ENCODE data around the gene MRPL58.
"Not testable (repeated sequence)": the region's sequence is repeated elsewhere in the genome, so short reads cannot be mapped to it uniquely, and the experiment has no call there.

Gene MRPL58

DNA sequence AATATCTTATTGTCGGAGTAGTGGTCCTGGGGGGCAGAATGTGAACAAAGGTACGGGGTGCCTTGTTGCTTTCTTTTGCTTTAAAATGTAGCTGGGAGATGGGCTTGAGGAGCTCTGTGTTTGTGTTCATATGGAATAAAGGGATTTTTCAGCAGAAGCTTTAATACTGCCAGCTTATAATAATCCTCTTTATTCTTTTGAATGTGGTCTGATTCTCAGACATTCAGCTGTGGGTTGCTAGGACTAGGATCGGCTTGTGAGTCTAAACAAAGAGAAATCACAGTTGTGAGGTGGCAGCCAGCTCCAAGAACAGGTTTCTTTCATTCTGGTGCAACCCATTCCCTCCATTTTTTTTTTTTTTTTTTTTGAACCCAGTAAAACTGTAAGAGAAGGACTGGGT, 7.2 kb downstream of the MRPL58 start:
- no peak for DNase-seq

DNA sequence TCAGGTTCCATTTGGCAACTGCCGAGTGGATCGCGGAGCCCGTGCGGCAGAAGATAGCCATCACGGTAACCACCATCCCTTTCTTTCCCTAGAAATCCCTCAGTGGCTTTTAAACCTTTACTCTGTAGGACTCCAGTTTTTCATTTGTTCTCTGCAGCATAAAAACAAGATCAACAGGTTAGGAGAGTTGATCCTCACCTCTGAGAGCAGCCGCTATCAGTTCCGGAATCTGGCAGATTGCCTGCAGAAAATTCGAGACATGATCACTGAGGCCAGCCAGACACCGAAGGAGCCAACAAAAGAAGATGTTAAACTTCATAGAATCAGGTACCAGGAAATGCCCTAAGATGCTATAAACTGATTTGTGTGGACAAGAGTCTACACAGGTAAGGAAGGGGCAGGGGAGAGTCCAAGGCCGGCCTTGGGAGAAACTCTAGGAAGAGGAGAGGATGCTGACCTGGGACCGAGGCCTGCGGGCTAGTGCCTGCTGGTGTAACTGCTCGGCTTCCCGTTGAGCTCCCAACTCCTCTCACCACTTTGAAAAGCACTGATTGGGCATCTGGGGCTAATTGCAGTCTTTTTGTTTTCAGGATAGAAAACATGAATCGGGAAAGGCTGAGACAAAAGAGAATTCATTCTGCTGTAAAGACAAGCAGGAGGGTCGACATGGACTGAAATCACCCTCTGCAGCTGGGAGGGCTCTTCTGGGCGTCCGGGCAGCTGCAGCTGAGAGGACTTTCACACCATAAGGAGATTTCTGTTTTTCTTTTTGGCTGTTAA, 8.1 kb downstream of the MRPL58 start:
- no peak for DNase-seq

DNA sequence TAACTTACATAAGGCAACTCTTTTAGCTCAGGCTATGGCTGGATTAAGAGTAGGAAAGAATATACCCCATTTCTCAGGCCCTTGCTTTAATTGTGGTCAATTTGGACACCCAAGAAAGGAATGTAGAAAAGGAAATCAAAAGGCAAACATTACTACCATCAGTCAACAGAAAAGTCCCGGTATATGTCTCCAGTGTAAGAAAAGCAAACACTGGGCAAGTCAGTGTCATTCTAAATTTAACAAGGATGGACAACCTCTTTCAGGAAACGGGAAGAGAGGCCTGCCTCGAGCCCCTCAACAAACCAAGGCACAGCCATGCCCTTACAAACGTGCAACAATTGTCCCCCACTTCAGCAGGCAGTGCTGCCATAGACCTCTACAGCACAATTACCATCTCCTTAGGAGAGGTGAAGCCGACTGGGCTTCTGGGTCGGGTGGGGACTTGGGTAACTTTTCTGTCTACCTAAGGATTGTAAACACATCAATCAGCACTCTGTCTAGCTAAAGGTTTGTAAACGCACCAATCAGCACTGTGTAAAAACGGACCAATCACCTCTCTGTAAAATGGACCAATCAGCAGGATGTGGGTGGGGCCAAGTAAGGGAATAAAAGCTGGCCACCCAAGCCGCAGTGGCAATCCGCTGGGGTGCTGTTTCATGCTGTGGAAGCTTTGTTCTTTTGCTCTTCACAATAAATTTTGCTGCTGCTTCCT, 12.4 kb downstream of the MRPL58 start:
- DNase-seq, result peak in 1 of 4 experiments; percentile 12

DNA sequence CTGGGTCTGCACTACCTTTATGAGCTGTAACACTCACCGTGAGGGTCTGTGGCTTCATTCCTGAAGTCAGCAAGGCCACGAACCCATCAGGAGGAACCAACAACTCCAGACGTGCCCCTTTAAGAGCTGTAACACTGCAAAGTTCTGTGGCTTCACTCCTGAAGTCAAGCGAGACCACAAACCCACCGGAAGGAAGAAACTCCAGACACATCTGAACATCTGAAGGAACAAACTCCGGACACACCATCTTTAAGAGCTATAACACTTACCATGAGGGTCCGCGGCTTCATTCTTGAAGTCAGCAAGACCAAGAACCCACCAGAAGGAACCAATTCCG, 12.9 kb downstream of the MRPL58 start:
- not testable (repeated sequence) for DNase-seq

DNA sequence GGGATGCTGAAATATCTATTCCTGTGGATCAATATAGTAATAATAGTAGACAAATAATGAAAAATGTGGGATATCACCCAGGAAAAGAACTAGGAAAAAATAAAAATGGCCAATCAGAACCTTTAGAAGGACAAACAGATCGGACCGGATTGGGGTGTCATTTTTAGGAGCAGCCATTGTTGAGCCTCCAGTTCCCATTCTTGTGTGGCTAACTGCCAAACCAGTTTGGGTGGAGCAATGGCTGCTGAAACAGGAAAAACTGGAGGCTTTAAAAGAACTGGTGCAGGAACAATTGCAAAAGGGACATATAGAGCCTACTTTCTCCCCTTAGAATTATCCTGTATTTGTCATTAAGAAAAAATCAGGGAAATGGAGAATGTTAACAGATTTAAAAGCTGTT, 14.2 kb downstream of the MRPL58 start:
- DNase-seq, result not testable (repeated sequence)

DNA sequence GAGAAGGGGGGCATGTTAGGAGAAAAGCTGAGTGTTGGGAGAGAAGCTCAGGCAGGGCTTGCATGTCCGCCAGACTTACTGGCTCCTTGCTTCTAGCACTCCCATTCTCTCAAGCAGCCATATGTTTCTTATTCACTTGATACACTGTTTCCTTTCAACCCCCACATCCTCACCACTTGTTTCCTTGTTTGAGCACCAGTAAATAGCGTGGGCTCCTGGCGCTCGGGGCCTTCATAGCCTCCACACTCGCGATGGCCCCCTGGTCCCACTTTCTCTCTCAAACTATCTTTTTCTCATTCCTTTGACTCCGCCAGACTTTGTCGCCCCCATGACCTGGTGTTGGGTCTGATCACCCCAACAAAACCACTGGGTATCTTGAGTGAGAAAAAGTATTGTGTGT, 17.7 kb downstream of the MRPL58 start:
- no peak for DNase-seq

DNA sequence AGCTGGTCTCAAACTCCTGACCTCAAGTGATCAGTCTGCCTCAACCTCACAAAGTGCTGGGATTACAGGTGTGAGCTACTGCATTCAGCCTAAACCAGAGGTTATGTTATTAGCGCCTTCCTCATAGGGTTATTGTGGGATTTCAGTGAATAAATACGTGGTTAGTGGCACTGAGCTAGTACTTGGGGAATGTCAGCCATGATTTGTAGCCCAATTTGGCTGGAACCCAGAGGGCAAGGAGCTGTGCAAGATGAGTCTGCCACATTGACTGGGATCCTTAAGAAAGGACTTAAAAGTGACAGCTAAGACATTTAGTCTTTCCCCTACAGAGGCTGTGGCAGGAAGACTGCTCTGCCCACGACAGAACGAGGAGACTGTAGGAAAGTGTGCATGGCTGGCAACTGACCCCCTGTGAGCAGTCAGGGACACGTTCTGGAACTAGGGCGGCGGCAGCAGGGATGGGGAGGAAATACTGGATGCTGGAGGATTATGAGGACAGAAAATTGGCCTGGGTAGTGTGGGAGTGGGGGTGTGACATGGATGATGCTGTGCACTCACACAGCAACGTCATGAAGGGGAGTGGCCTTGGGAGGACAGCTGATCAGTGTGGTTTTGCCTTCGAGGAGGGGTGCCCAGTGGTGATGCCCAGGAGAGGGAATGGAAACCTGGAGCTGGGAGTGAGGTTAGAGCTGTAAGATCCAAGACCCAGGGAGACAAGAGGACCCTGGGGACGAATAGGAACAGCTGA, 19.7 kb downstream of the MRPL58 start:
- DNase-seq, result peak in 2 of 4 experiments; percentile 13 to 50

DNA sequence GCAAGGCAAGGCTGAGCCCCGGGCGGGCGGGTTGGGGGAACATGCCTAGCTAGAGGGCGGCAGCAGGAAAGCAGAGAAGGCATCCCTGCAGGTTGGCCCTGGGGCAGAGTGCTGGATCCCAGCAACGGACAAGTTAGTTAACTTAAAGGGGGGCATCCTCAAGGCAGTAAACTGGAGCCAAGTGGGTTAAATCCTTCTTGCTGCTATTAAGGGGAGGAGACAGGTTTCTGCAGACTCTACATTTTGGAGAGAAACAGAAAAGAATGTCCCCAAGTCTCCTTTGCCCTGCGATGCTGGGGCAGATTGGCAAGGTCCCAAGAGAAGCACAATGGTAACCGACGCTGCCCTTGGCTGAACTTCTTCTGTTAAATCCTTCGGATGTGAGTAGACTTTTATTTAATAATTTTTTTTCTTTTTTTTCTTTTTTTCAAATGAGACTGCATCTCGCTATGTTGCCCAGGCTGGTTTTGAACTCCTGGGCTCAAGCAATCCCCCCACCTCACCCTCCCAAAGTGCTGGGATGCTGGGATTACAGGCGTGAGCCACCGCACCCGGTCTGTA, 20.3 kb downstream of the MRPL58 start:
- peak in 1 of 4 experiments; percentile 50 for DNase-seq

DNA sequence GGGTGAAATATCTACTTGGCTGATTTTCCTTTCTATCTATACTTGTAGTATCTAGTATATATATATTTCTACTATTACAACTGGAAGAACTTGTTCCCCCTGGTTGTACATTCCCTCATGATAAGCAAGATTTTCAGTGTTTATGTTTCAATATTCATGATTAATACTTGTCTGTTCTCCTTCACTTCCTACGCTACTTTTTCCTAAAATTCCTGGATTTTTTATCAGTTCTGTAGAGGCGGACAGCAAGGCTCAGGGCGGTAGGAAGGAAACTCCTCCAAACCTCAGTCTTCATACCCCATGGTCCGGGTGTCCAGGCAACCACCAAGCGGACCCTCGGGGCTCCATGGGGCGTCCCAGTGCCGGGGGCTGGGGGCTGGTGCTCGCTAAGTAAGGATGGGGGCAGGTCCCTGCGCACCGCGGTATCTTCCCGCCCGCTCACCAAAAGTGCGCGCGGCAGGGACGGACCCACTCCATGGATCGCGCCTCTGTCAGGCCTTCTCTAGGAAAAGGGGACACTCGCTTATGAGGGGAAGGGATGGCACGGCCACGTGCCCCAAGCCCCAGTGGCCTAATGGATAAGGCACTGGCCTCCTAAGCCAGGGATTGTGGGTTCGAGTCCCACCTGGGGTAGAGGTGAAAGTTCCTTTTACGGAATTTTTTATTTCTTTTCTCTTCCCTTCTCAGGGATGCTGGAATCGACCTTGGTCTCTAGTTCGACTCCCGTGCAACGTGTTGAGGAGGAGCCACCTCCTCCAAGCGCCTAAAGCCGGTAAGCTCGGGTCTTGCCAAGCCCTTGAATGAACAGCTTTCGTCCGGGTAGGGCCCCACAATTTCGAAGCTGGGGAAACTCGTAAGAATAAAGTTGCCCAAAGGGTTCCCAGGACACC, 21.1 kb downstream of the MRPL58 start:
- DNase-seq, result peak; percentile 66 to 89 (median 79)

DNA sequence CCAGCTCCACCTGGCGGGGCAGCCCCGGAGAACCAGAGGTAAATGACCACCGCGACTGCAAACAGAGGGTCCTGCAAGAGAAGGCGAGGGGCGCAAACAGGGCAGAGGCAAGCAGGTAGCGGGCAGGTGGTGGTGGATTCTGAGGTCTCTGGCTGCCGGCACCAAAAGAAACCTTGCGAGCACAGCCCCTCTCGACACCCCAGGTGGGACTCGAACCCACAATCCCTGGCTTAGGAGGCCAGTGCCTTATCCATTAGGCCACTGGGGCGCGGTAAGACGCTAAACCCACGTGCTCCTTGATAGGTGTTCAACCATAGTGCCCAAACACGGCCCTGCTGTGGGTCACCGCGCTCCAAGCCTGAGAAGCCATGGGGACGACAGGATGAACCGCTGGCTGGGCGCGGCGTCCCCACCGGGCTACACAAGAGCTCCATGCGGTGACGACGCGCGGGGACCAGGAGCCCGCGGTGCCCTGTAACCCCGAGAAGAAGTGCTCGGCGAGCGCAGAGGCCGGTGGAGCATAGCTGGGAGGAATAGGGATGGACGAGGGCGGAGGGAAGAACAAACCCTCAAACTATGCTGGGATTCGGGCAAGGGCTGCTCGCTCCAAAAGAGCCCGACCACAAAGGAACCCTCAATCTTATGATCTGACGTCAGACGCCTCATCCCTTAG, 21.9 kb downstream of the MRPL58 start:
- peak; percentile 68 to 87 (median 77) for DNase-seq

DNA sequence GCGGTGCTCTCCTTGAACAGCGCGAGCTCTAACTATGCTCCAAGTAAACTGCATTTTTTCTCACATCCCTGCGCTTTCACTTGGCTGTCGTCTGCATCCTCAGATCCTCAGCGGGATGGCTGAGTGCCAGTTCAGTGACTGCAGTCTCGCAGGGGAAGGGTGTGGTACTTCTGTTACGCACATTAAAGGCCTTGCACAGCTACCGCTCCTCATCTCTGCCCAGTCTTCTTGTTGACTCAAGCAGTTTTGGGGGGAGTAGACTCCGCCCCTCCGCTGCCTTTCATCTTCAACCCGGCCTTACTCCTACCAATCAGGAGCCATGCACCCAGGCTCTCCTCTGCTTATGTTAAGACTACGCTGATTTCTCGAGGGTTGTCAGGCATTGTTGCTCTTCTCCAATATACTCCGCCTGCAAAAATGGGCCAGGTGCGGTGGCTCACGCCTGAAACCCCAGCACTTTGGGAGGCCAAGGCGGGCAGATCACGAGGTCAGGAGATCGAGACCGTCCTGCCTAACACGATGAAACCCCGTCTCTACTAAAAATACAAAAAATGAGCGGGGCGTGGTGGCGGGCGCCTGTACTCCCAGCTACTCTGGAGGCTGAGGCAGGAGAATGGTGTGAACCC, 24.3 kb downstream of the MRPL58 start:
- DNase-seq, result peak in 3 of 4 experiments; percentile 43 to 86 (median 86)

DNA sequence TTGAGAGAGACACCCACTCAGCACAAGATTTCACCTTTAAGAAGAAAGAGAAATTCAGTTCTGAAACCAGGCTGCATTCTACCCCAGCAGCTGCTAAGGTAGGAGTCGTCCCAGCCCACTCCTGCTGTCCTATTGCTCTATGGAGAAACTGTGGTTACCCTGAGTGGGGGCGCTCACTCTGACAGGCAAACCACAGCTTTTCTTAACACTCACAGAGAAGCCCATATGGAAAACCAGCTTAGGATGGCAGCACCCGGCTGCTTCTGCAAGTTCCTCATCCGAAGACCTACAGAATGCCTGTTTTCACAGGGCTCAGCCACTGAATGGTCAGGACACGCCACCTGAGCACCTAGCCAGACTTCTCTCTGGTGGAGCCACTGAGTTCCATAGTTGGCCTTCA, 26.8 kb downstream of the MRPL58 start:
- no peak for DNase-seq

DNA sequence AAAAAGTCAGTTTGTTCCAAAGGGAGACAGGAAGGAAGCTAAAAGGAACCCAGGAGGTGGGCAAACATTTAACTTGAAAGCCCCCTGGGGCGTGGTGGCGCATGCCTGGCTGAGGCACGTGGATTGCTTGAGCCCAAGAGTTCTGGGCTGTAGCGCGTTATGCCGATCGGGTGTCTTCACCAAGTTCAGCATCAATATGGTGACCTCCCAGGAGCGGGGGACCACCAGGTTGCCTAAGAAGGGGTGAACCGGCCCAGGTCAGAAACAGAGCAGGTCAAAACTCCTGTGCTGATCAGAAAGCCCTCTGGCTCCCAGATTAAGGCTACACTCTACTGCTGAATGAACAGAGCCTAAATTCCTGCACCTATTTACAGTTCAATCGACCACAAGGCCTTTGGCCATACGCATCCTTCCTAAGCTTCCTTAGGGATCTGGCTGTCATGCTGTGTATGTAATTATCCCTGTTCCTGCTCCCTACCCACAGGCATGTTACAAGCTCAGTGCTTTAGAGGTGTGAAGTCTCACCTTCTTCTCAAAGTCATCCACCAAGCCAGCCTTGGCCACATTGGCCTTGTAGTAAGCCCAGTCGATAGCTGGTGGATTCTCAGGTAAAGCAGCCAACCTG, 29.3 kb downstream of the MRPL58 start:
- no peak for DNase-seq

DNA sequence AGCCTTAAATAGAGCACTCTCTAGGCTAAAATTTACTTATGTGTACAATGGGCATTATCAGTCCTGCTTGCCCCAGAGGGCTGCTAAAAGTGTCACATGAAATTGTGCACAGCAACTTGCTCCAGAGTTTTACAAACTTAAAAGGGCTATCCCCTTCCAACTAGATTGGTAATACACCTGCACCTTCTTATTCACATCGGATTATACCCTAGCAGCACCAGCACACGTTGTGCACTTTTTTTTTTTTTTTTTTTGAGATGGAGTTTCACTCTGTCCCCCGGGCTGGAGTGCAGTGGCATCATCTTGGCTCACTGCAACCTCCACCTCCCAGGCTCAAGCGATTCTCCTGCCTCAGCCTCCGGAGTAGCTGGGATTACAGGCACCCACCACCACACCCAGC, 31.3 kb downstream of the MRPL58 start:
- DNase-seq, result not testable (repeated sequence)

DNA sequence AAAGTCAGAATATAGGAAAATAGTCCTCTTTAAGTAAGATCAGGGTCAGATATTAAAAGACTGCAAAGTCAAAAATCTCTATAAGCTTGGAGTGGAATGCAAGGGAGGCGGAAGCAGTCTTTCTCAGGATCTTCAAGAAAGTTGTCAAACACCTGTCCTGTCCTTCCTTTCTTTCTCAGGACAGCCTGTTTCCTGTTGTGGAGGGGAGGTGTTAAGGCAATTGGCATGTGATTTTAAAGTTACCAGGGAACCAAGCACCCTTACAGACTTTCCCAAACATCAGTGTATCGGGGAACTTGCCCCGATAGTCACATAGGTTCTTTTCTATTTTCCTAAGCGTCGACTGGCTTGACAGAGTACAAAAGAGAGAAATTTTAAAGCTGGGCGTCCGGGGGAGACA, 32.2 kb downstream of the MRPL58 start:
- DNase-seq, result no peak

DNA sequence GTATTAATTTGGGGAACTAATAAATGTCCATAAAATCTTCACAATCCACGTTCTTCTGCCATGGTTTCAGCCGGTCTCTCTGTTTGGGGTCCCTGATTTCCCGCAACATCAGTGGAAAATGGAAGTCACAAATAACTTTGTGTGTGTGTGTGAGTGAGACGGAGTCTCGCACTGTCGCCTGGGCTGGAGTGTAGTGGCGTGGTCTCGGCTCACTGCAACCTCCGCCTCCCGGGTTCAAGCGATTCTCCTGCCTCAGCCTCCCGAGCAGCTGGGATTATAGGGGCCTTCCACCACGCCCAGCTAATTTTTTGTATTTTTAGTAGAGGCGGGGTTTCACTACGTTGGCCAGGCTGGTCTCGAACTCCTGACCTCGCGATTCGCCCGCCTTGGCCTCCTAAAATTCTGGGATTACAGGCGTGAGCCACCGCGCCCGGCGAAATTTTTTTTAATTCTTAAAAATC, 33.5 kb downstream of the MRPL58 start:
- not testable (repeated sequence) for DNase-seq

DNA sequence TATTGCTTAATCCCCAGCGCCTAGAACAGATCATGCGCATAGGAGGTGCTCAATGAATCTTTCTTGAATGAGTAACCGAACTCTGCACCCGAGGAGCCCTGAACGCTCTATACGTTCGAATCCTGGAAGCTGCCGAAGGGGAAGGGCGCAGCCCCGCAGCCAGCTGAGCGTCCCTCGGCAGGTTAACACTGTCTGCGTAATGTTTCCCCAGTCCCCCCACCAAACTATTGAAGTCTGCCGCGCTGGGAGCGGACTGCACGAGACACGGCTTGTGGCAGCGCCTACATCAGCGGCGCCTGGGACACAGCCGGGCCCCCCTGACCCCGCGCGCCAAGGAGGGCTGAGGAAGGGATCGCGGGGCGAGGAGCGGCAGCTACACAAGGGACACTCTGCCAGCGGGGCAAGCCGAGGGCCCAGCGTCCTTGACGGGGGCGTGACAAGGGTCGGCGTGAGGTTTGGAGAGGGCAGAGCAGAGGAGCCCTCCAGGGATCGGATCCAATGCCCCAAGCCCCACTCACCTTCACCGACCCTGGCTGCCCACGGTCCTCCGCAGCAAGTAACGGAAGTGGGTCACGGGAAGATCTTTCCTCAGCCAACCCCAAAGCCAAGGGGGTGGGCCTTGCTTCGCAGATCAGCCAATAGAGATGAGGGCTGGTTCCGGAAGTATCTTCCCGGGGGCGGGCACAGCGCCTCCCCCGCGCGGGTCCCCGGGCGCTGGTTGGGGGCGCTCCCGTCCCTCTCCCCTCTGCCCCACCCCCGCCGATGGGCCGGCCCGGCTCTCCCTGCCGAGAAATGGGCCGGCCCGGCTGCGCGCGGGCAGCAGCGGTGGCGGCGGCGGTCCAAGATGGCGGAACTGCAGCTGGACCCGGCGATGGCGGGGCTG, 34.2 kb downstream of the MRPL58 start, which contains the start of the genes ATP5PD and KCTD2:
TSS of gene ATP5PD (minus strand) at position 563 of the 883 bp plus-strand sequence. CDS start 4,319 bp downstream, outside the sequence.
TSS of gene KCTD2 (plus strand) at position 819 of the 883 bp plus-strand sequence. CDS start at position 845, 26 bp downstream.
- DNase-seq, result peak; percentile 76 to 91 (median 82)

DNA sequence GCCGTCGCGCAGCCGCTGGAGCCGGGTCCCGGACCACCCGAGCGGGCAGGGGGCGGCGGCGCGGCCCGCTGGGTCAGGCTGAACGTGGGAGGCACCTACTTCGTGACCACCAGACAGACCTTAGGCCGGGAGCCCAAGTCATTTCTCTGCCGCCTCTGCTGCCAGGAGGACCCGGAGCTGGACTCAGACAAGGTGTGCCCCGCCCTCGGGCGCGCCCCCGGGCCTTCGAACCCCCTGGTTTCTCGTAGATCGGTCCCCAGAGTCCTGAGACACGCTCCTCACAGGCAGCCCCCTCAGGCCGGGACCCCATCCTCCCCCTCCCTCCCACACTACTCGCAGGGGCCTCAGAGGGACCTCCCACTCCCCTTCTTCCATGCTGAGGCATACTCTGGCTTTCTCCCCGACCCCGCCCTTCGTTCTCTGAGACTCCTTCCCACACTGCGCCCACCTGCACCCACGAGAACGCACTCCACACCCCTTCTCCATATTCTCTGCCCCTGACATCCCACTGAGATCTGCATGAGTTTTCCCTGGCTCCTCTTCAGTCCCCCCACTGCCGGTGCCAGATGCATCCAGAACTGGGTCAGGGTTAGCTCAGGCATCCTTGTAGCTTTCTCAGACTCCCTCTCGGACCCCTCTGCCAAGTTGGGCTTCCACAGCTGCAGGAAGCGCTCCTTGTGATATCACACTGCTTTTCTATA, 35.1 kb downstream of the MRPL58 start:
- DNase-seq, result peak in 1 of 4 experiments; percentile 20

Data from activated naive CD4-positive, alpha-beta T cell (primary cell).